Right atrium auricular region (tissue), 2 donors: Measurements from ENCODE around the gene SEC22C. TPM values are rescaled to one million over a fixed set of nuclear protein-coding genes. Genes with fewer than 3 reads are reported as not detected.

Source experiments
- DNase-seq: peaks from one replicate; pipeline ENCODE4 v3.0.0-alpha.2; 2019; ENCODE audit warnings: low spot score
- H3K27ac ChIP-seq, 2 donors: fragments of 200-600 bp; sonication (generic); 1 replicate in 1 of 2; 2 replicates in 1 of 2; pipeline ENCODE4 v1.5.1; 2016 to 2019
- H3K27me3 ChIP-seq, 2 donors: fragments of 200-600 bp; sonication (generic); one replicate each; pipeline versions ENCODE4 v1.5.1 to v1.6.0; 2017 to 2019
- H3K36me3 ChIP-seq: fragments of 200-600 bp; sonication (generic); one replicate; pipeline ENCODE4 v1.5.1; 2016
- H3K4me1 ChIP-seq, 2 donors: fragments of 200-600 bp; sonication (generic); one replicate each; pipeline versions ENCODE4 v1.5.1 to v1.6.0; 2017 to 2019
- H3K4me3 ChIP-seq, 2 donors: fragments of 200-600 bp; sonication (generic); 1 replicate in 1 of 2; 2 replicates in 1 of 2; pipeline ENCODE4 v1.5.1; 2017 to 2019; ENCODE audit warnings: mild to moderate bottlenecking in 1 of 2, moderate library complexity in 1 of 2
- H3K9me3 ChIP-seq, 2 donors: fragments of 200-600 bp; sonication (generic); one replicate each; pipeline ENCODE4 v1.5.1; 2019
- CTCF ChIP-seq, 2 donors: fragments of 200-600 bp; sonication (generic); IDR thresholded peaks; one replicate each; pipeline ENCODE4 v1.5.1; 2019; ENCODE audit warnings: antibody characterized with exemption in 2 of 2
- total RNA-seq, 2 donors: library from RNA; depleted of rRNA; stranded (reverse); fragments of >200 nt; gene quantifications; one replicate each; pipeline ENCODE4 v1.1.0, GENCODE V29; 2016

Gene SEC22C
- total RNA-seq, 2 donors from 2014 or later = 32.3 to 36.2 TPM

GRCh38 chr3:42518800-42519567, 62.8 kb downstream of the SEC22C start:
- H3K27ac ChIP-seq = no peak overlapping the region
- no peak for DNase-seq
- H3K4me1 ChIP-seq = peaks cover 0 to 34% of the 10 kb centered on the region in 2 donors
- no peak overlapping the region for H3K4me3 ChIP-seq
- H3K27me3 ChIP-seq = no peaks in the 10 kb centered on the region
- no peaks in the 10 kb centered on the region for H3K36me3 ChIP-seq
- peak in 1 of 2 donors; percentile 24 for TF ChIP-seq CTCF (IDR thresholded peaks at IDR 0.05)
- no peaks in the 10 kb centered on the region for H3K9me3 ChIP-seq

- peaks cover 0 to 49% of the 10 kb centered on the region in 2 donors for H3K4me1 ChIP-seq
- DNase-seq = no peak
- no peak for TF ChIP-seq CTCF (IDR thresholded peaks at IDR 0.05)
- no peaks in the 10 kb centered on the region for H3K9me3 ChIP-seq
- no peaks in the 10 kb centered on the region for H3K27me3 ChIP-seq
- H3K27ac ChIP-seq = no peak overlapping the region
- H3K4me3 ChIP-seq = no peak overlapping the region
- no peaks in the 10 kb centered on the region for H3K36me3 ChIP-seq
Measured at GRCh38 chr3:42517117-42517516, 64.7 kb downstream of the SEC22C start.

- peaks cover 0 to 56% of the 10 kb centered on the region in 2 donors for H3K4me1 ChIP-seq
Measured at GRCh38 chr3:42516443-42516842, 65.3 kb downstream of the SEC22C start.

GRCh38 chr3:42515976-42516375, 65.8 kb downstream of the SEC22C start:
- no peak for TF ChIP-seq CTCF (IDR thresholded peaks at IDR 0.05)
- H3K4me3 ChIP-seq = no peak overlapping the region
- no peak for DNase-seq
- no peaks in the 10 kb centered on the region for H3K27me3 ChIP-seq
- H3K4me1 ChIP-seq = peaks cover 0 to 60% of the 10 kb centered on the region in 2 donors
- peak overlapping the region; percentile 76 to 81 for H3K27ac ChIP-seq
- H3K36me3 ChIP-seq = no peaks in the 10 kb centered on the region
- H3K9me3 ChIP-seq = no peaks in the 10 kb centered on the region

More at GRCh38 chr3:42516443-42516842, 65.3 kb downstream of the SEC22C start:
- H3K27me3 ChIP-seq = no peaks in the 10 kb centered on the region
- H3K9me3 ChIP-seq = no peaks in the 10 kb centered on the region
- no peak overlapping the region for H3K4me3 ChIP-seq
- no peak for DNase-seq
- H3K36me3 ChIP-seq = no peaks in the 10 kb centered on the region
- TF ChIP-seq CTCF (IDR thresholded peaks at IDR 0.05) = no peak
- peak overlapping the region; percentile 76 to 81 for H3K27ac ChIP-seq

GRCh38 chr3:42515391-42515916, 66.3 kb downstream of the SEC22C start:
- Histone ChIP-seq H3K9me3 (no peaks in the 10 kb centered on the region), H3K4me3 (no peak overlapping the region), H3K27me3 (no peaks in the 10 kb centered on the region), H3K36me3 (no peaks in the 10 kb centered on the region), H3K27ac (peak overlapping the region; percentile 76 to 81), H3K4me1 (peaks cover 0 to 60% of the 10 kb centered on the region in 2 donors)
- no peak for TF ChIP-seq CTCF (IDR thresholded peaks at IDR 0.05)
- DNase-seq = peak; percentile 63
